ENCODE measurements around the gene DENND2A. TPM values are rescaled to one million over a fixed set of nuclear protein-coding genes. Genes with fewer than 3 reads are reported as not detected.
"Not testable (repeated sequence)": the region's sequence is repeated elsewhere in the genome, so short reads cannot be mapped to it uniquely, and the experiment has no call there.

DENND2A gene
- total and polyA plus RNA-seq, 2 donors (not counting 1 experiment from before 2014, with no cell fraction given): 30.6 to 39.0 TPM

DNA sequence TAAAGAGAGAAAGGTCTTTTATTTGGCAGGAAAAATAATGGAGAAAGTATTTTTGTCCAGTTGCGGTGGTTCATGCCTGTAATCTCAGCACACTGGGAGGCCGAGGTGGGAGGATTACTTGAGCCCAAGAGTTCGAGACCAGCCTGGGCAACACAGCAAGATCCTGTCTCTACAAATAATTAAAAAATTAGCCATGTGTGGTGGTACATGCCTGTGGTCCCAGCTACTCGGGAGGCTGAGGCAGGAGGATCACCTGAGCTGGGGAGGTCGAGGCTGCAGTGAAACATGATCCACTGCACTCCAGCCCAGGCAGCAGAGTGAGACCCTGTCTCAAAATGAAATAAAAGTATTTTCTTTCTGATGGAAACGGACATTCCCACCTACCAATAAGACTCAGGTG, 83.5 kb downstream of the DENND2A start:
- H3K9me3 ChIP-seq (ENCODE audit: control insufficient read depth, insufficient read depth, low read depth, low read length): no peaks in the 10 kb centered on the region
- no peaks in the 10 kb centered on the region for H3K27me3 ChIP-seq (ENCODE audit: control insufficient read depth, insufficient read depth, low read length)
- H3K4me3 ChIP-seq (replicated peaks in 1 of 4; ENCODE audit: control extremely low read depth in 1 of 4, insufficient read depth in 1 of 4, low read depth in 3 of 4, low read length in 4 of 4): no peak overlapping the region
- no peak for DNase-seq (ENCODE audit: low read depth in 2 of 2)
- TF ChIP-seq EZH2 (IDR thresholded peaks at IDR 0.05; ENCODE audit: low read length, missing control alignments) (no peak), CTCF (conservative IDR thresholded peaks at IDR 0.05 in 1 of 2, IDR thresholded peaks at IDR 0.05 in 1 of 2; ENCODE audit: low read depth in 1 of 2, low read length in 2 of 2) (no peak)
- no peaks in the 10 kb centered on the region for H4K20me1 ChIP-seq (ENCODE audit: control insufficient read depth, extremely low read depth, insufficient read depth, low read length)
- H3K79me2 ChIP-seq (ENCODE audit: control insufficient read depth, insufficient read depth, low read length): no peaks in the 10 kb centered on the region
- no peak overlapping the region for H3K9ac ChIP-seq (ENCODE audit: insufficient read depth, low read length)
- H3K4me1 ChIP-seq (ENCODE audit: control insufficient read depth, extremely low read depth, insufficient read depth, low read length): no peaks in the 10 kb centered on the region
- no peak overlapping the region for H3K27ac ChIP-seq (ENCODE audit: insufficient read depth, low read length)
- H3K36me3 ChIP-seq (ENCODE audit: control insufficient read depth, insufficient read depth, low read length): peaks cover 4% of the 10 kb centered on the region
- H2AFZ ChIP-seq (ENCODE audit: low read length): no peak overlapping the region
- no peak overlapping the region for H3K4me2 ChIP-seq (ENCODE audit: extremely low read depth, insufficient read depth, low read length)

DNA sequence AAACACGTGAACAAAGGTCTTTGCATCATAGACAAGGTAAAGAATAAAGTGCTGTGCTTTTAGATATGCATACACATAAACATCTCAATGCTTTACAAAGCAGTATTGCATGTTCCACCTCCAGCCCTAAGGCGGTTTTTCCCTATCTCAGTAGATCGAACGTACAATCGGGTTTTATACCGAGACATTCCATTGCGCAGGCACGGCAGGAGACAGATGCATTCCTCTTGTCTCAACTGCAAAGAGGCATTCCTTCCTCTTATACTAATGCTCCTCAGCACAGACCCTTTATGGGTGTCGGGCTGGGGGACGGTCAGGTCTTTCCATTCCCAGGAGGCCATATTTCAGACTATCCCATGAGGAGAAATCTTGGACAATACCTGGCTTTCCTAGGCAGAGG, 87.4 kb downstream of the DENND2A start:
- H3K4me3 ChIP-seq (replicated peaks in 1 of 4; ENCODE audit: control extremely low read depth in 1 of 4, insufficient read depth in 1 of 4, low read depth in 3 of 4, low read length in 4 of 4); H3K4me2 ChIP-seq (ENCODE audit: extremely low read depth, insufficient read depth, low read length); H3K79me2 ChIP-seq (ENCODE audit: control insufficient read depth, insufficient read depth, low read length); H3K9me3 ChIP-seq (ENCODE audit: control insufficient read depth, insufficient read depth, low read depth, low read length); H3K9ac ChIP-seq (ENCODE audit: insufficient read depth, low read length); DNase-seq (ENCODE audit: low read depth in 2 of 2); H3K36me3 ChIP-seq (ENCODE audit: control insufficient read depth, insufficient read depth, low read length); H4K20me1 ChIP-seq (ENCODE audit: control insufficient read depth, extremely low read depth, insufficient read depth, low read length); H3K4me1 ChIP-seq (ENCODE audit: control insufficient read depth, extremely low read depth, insufficient read depth, low read length); H3K27me3 ChIP-seq (ENCODE audit: control insufficient read depth, insufficient read depth, low read length); H2AFZ ChIP-seq (ENCODE audit: low read length); H3K27ac ChIP-seq (ENCODE audit: insufficient read depth, low read length): not testable (repeated sequence)

GRCh38 chr7:140552240-140552679, 88.4 kb downstream of the DENND2A start:
- no peak for TF ChIP-seq EZH2 (IDR thresholded peaks at IDR 0.05; ENCODE audit: low read length, missing control alignments)
- no peak overlapping the region for H3K27ac ChIP-seq (ENCODE audit: insufficient read depth, low read length)
- H3K36me3 ChIP-seq (ENCODE audit: control insufficient read depth, insufficient read depth, low read length): peaks cover 1% of the 10 kb centered on the region
- no peak for DNase-seq (ENCODE audit: low read depth in 2 of 2)
- no peaks in the 10 kb centered on the region for H4K20me1 ChIP-seq (ENCODE audit: control insufficient read depth, extremely low read depth, insufficient read depth, low read length)
- H2AFZ ChIP-seq (ENCODE audit: low read length): no peak overlapping the region
- H3K9ac ChIP-seq (ENCODE audit: insufficient read depth, low read length): no peak overlapping the region
- H3K4me3 ChIP-seq (replicated peaks in 1 of 4; ENCODE audit: control extremely low read depth in 1 of 4, insufficient read depth in 1 of 4, low read depth in 3 of 4, low read length in 4 of 4): no peak overlapping the region
- no peaks in the 10 kb centered on the region for H3K9me3 ChIP-seq (ENCODE audit: control insufficient read depth, insufficient read depth, low read depth, low read length)
- H3K4me2 ChIP-seq (ENCODE audit: extremely low read depth, insufficient read depth, low read length): no peak overlapping the region
- peaks cover 2% of the 10 kb centered on the region for H3K4me1 ChIP-seq (ENCODE audit: control insufficient read depth, extremely low read depth, insufficient read depth, low read length)
- no peaks in the 10 kb centered on the region for H3K79me2 ChIP-seq (ENCODE audit: control insufficient read depth, insufficient read depth, low read length)
- H3K27me3 ChIP-seq (ENCODE audit: control insufficient read depth, insufficient read depth, low read length): no peaks in the 10 kb centered on the region

DNA sequence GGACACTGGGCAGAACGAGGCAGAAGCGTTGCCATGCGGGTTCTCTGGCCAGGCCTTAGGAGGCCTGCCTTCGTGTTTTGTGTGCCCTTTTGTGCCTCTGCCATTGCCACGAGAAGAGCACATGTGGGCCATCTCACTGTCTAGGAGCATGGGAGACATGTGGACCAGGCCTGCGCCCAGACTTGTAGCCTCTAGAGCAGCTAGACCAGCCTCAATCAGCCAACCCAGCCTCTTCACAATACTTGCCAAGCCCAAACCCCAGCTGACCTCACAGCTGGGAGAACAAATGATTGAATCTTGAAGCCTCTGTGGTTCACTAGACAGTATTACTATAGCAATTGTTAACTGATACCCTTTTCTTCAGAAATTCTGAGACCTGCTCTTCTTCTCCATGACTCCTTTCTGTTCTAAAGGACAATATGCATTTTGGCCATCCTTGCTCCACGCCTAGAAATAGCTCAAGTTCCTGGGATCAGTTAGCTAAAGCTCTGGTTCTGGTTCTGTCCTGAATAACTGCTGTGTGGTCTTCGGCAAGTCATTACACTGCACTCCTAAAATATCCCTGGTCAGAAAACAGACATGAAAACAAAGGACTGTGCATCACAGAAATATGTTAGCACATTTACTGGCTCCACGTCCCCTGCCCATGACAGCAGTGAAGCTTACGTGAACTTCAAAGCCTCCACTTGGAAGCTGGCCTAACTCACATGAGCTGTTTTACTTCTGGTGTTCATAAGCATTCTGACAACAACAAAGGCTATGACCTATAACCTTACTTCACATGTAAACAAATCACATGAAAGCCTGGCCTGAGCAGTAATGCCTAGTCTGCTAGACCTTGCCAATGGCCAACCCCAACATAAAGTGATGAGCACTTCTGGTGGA, 89.0 kb downstream of the DENND2A start:
- H3K4me3 ChIP-seq (replicated peaks in 1 of 4; ENCODE audit: control extremely low read depth in 1 of 4, insufficient read depth in 1 of 4, low read depth in 3 of 4, low read length in 4 of 4): no peak overlapping the region
- peaks cover 1% of the 10 kb centered on the region for H3K36me3 ChIP-seq (ENCODE audit: control insufficient read depth, insufficient read depth, low read length)
- H4K20me1 ChIP-seq (ENCODE audit: control insufficient read depth, extremely low read depth, insufficient read depth, low read length): no peaks in the 10 kb centered on the region
- H3K9me3 ChIP-seq (ENCODE audit: control insufficient read depth, insufficient read depth, low read depth, low read length): no peaks in the 10 kb centered on the region
- no peak overlapping the region for H3K27ac ChIP-seq (ENCODE audit: insufficient read depth, low read length)
- no peak overlapping the region for H3K9ac ChIP-seq (ENCODE audit: insufficient read depth, low read length)
- peak in 1 of 2 donors; percentile 34 for DNase-seq (ENCODE audit: low read depth in 2 of 2)
- no peak for TF ChIP-seq CTCF (conservative IDR thresholded peaks at IDR 0.05 in 1 of 2, IDR thresholded peaks at IDR 0.05 in 1 of 2; ENCODE audit: low read depth in 1 of 2, low read length in 2 of 2)
- TF ChIP-seq EZH2 (IDR thresholded peaks at IDR 0.05; ENCODE audit: low read length, missing control alignments): no peak
- no peaks in the 10 kb centered on the region for H3K27me3 ChIP-seq (ENCODE audit: control insufficient read depth, insufficient read depth, low read length)
- no peaks in the 10 kb centered on the region for H3K79me2 ChIP-seq (ENCODE audit: control insufficient read depth, insufficient read depth, low read length)
- peaks cover 2% of the 10 kb centered on the region for H3K4me1 ChIP-seq (ENCODE audit: control insufficient read depth, extremely low read depth, insufficient read depth, low read length)
- no peak overlapping the region for H2AFZ ChIP-seq (ENCODE audit: low read length)
- no peak overlapping the region for H3K4me2 ChIP-seq (ENCODE audit: extremely low read depth, insufficient read depth, low read length)

Measured in fibroblast of lung (primary cell).